Measurements from ENCODE around the gene ITK.
"Not testable (repeated sequence)": the region's sequence is repeated elsewhere in the genome, so short reads cannot be mapped to it uniquely, and the experiment has no call there.

ITK gene

DNA sequence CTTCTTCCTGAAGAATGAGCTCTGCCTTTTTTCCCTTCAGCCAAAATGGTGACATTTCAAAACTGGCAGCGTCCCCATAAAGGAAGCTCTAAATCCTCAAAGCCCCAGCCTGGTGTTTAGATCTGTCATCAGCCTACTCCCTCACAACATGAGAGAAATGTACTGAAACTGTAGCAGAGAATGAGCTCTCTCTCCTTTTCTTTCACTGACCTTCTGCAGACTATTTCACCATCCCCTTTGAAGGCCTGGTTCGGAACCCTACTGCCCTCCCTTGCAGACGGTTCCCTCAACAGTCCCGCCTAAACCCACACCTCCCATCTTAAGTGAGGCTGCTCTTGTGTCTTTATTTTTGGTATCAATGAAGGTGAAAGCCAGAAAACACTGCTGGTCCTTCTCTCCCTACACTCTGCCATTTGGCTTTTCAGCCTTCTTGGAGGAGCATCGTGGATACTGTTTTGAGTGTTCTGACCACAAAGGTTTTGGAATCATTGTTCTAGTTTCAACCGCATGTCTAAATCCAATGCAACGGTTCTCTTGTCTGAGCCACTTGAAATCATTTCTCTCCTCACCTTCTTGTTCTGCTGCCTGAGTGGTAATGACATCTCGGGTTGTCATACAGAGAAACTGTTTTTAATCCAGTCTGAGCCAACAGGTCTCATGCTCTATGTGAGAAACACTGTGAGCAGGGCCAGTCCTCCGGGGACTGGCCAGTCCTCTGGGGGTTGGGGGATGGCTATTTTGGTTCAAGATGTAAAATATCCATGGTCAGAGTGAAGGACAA is 39.0 kb downstream of the ITK start:
- Histone ChIP-seq H3K27me3 (ENCODE audit: control insufficient read depth in 5 of 5, insufficient read depth in 4 of 5, low read length in 5 of 5) (no peaks in the 10 kb centered on the region), H3K36me3 (ENCODE audit: control insufficient read depth in 5 of 5, insufficient read depth in 5 of 5, low read length in 5 of 5) (no peaks in the 10 kb centered on the region), H3K4me1 (ENCODE audit: control insufficient read depth in 5 of 5, insufficient read depth in 5 of 5, low read length in 5 of 5) (peaks cover 0 to 7% (median 0%) of the 10 kb centered on the region in 5 donors), H3K9ac (ENCODE audit: low read length in 5 of 5) (no peak overlapping the region), H3K4me3 (ENCODE audit: low read depth in 1 of 5, low read length in 5 of 5) (no peak overlapping the region), H3K9me3 (ENCODE audit: control insufficient read depth in 5 of 5, low read length in 5 of 5) (no peaks in the 10 kb centered on the region), H3K27ac (ENCODE audit: low read depth, low read length) (no peak overlapping the region)

DNA sequence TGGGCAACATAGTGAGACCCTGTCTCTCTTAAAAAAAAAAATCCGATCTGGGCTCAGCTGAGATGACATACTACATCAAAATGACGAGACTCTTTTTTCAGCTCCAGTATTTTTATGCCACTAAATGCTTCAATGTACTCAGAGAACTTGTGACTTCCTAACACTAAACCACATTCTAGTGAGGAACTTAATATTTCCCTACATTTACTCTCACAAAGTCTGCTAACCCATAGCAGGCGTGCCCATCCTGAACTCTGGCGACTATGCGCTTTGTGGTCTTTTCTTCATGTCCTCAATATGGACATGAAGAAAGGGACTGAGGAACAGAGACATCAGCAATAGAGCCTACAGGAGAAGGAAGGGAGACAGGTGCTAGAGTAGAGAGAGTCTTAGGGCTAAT is 41.3 kb downstream of the ITK start:
- peaks cover 0 to 7% (median 0%) of the 10 kb centered on the region in 5 donors for H3K4me1 ChIP-seq (ENCODE audit: control insufficient read depth in 5 of 5, insufficient read depth in 5 of 5, low read length in 5 of 5)

DNA sequence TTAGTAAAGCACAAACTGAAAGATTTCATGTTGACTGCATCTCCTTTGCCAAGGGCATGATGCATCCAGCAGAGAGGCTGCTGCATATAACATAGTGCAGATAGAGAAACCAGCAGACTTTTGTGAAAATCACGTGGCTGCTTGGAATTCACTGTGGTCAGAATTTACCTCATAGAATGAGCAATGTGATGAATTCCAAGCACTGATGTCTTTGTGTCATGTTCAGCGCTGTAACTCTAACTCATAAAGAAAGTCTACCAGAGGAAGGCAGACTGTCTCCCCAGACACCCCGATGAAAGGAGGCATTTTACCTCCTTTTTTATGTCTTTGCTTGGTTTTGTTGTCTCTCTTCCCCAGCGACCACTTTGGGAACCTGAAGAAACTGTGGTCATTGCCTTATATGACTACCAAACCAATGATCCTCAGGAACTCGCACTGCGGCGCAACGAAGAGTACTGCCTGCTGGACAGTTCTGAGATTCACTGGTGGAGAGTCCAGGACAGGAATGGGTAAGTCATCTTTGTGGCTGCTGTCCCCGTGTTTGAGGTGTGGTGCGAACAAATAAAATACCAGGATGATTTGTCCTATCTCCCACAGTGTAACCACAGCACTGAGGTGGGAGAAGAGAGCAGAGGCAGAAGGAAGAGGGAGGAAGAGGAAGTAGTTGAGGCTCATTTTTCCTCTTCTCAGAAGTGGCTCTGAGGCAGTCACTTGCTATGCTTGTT is 42.0 kb downstream of the ITK start:
- Histone ChIP-seq H3K4me1 (ENCODE audit: control insufficient read depth in 5 of 5, insufficient read depth in 5 of 5, low read length in 5 of 5) (peaks cover 0 to 7% (median 0%) of the 10 kb centered on the region in 5 donors), H3K27ac (ENCODE audit: low read depth, low read length) (no peak overlapping the region), H3K9ac (ENCODE audit: low read length in 5 of 5) (no peak overlapping the region), H3K9me3 (ENCODE audit: control insufficient read depth in 5 of 5, low read length in 5 of 5) (no peaks in the 10 kb centered on the region), H3K27me3 (ENCODE audit: control insufficient read depth in 5 of 5, insufficient read depth in 4 of 5, low read length in 5 of 5) (no peaks in the 10 kb centered on the region), H3K36me3 (ENCODE audit: control insufficient read depth in 5 of 5, insufficient read depth in 5 of 5, low read length in 5 of 5) (no peaks in the 10 kb centered on the region), H3K4me3 (ENCODE audit: low read depth in 1 of 5, low read length in 5 of 5) (no peak overlapping the region)

More for the DNA sequence above, 41.3 kb downstream of the ITK start:
- no peaks in the 10 kb centered on the region for H3K36me3 ChIP-seq (ENCODE audit: control insufficient read depth in 5 of 5, insufficient read depth in 5 of 5, low read length in 5 of 5)
- no peaks in the 10 kb centered on the region for H3K9me3 ChIP-seq (ENCODE audit: control insufficient read depth in 5 of 5, low read length in 5 of 5)
- H3K4me3 ChIP-seq (ENCODE audit: low read depth in 1 of 5, low read length in 5 of 5): no peak overlapping the region
- H3K27ac ChIP-seq (ENCODE audit: low read depth, low read length): no peak overlapping the region
- H3K27me3 ChIP-seq (ENCODE audit: control insufficient read depth in 5 of 5, insufficient read depth in 4 of 5, low read length in 5 of 5): no peaks in the 10 kb centered on the region
- H3K9ac ChIP-seq (ENCODE audit: low read length in 5 of 5): no peak overlapping the region

DNA sequence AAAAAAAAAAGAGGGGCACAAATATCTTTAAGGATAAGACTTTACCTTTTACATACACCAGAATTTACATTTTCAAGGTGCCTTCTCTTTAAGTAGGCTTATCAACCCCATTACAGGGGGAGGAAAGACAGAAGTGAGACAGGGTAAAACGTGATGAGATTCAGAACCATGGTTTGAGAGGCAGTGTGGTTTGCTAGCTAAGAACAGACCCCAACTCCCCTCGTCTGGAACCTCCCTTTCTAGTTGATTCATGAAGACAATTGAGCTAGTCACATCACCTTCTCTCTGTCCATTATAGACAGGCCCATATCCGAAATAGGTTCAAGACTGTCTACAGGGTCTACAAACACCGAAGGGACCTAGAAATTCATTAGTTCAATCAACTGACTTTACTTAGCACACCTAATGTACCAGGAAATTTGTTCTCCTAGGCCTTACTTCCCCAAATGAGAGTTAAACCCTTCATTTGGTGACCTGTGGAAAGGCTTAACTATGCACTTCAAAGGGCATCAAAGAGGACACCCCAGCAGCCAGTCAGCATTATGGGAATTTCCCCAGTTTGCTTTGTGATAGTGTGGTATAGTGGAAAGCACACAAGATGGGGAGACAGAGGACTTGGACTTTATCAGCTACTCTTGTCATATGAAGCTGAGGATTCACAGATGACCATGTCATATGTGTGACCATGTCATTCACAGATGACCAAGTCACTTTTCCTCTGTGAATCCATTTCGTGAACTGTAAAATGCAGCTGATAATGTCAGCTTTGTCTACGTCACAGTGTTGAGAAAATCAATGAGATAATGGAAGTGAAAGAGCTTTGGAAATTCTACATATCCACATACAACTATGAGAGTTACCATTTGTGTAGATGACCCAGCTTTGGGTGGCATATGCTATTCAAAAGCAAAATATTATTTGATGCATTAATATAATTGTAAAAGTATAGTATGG is 45.1 kb downstream of the ITK start:
- H3K4me1 ChIP-seq (ENCODE audit: control insufficient read depth in 5 of 5, insufficient read depth in 5 of 5, low read length in 5 of 5): no peaks in the 10 kb centered on the region
- H3K27ac ChIP-seq (ENCODE audit: low read depth, low read length): no peak overlapping the region
- H3K27me3 ChIP-seq (ENCODE audit: control insufficient read depth in 5 of 5, insufficient read depth in 4 of 5, low read length in 5 of 5): no peaks in the 10 kb centered on the region
- no peak overlapping the region for H3K9ac ChIP-seq (ENCODE audit: low read length in 5 of 5)
- H3K36me3 ChIP-seq (ENCODE audit: control insufficient read depth in 5 of 5, insufficient read depth in 5 of 5, low read length in 5 of 5): no peaks in the 10 kb centered on the region
- no peak overlapping the region for H3K4me3 ChIP-seq (ENCODE audit: low read depth in 1 of 5, low read length in 5 of 5)
- H3K9me3 ChIP-seq (ENCODE audit: control insufficient read depth in 5 of 5, low read length in 5 of 5): no peaks in the 10 kb centered on the region

DNA sequence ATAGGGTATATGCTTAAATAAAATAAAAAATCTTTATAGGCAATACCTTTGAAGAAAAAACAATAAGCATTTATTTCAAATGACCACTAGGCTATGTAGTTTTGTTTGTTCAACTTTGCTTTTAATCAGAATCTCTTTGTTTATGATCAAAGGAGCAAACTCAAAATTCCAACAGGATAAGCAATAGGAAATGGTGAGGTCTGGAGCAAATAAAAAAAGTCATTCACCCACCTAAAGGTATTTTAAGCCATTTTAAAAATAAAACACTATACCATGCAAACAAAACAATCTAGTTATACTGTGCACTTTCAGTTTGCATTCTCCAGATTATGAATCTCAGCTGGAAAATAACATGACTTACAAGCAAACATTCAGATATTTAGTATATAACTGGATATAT is 50.0 kb downstream of the ITK start:
- Histone ChIP-seq H3K27me3 (ENCODE audit: control insufficient read depth in 5 of 5, insufficient read depth in 4 of 5, low read length in 5 of 5) (no peaks in the 10 kb centered on the region), H3K4me3 (ENCODE audit: low read depth in 1 of 5, low read length in 5 of 5) (no peak overlapping the region), H3K9ac (ENCODE audit: low read length in 5 of 5) (no peak overlapping the region), H3K9me3 (ENCODE audit: control insufficient read depth in 5 of 5, low read length in 5 of 5) (no peaks in the 10 kb centered on the region), H3K36me3 (ENCODE audit: control insufficient read depth in 5 of 5, insufficient read depth in 5 of 5, low read length in 5 of 5) (no peaks in the 10 kb centered on the region), H3K4me1 (ENCODE audit: control insufficient read depth in 5 of 5, insufficient read depth in 5 of 5, low read length in 5 of 5) (no peaks in the 10 kb centered on the region), H3K27ac (ENCODE audit: low read depth, low read length) (no peak overlapping the region)

DNA sequence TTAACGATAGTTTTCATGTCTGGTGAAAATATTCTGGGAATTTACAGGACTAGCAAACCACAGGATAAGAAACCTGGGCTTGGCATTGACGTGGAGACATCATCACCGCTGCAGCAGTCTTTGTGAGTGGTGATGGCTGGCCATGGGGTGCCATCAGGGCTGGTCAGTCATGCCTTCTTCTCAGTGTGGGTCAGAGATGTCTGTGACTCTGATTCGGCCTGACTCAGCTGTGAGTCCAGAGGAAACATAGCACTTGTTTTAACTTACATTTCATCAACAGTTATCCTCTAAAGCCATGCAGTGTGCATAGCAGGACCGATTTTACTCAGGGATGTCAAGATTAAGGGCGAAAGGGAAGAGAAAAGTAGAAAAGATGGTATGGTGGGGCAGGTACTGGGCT is 52.1 kb downstream of the ITK start:
- Histone ChIP-seq H3K9ac (ENCODE audit: low read length in 5 of 5) (no peak overlapping the region), H3K27me3 (ENCODE audit: control insufficient read depth in 5 of 5, insufficient read depth in 4 of 5, low read length in 5 of 5) (no peaks in the 10 kb centered on the region), H3K36me3 (ENCODE audit: control insufficient read depth in 5 of 5, insufficient read depth in 5 of 5, low read length in 5 of 5) (no peaks in the 10 kb centered on the region), H3K4me3 (ENCODE audit: low read depth in 1 of 5, low read length in 5 of 5) (no peak overlapping the region), H3K9me3 (ENCODE audit: control insufficient read depth in 5 of 5, low read length in 5 of 5) (no peaks in the 10 kb centered on the region), H3K4me1 (ENCODE audit: control insufficient read depth in 5 of 5, insufficient read depth in 5 of 5, low read length in 5 of 5) (no peaks in the 10 kb centered on the region), H3K27ac (ENCODE audit: low read depth, low read length) (no peak overlapping the region)

DNA sequence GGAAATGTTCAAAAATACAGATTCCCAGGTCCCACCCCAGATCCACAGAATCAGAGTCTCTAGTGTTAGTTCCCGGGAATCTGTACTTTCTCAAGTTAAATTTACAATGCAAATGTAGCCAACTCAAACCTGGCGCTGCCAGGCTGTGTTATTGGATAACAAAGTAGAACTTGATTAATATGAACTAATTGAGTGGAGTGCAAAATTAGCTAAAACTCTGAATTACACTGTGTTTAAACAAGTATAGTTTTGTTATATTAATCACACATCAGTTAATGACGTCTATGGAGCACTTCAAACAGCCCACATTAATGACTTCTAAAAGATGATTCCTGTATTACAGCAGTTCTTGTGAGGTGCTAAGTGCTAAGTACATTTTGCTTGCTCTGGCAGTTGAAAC is 52.9 kb downstream of the ITK start:
- Histone ChIP-seq H3K27me3 (ENCODE audit: control insufficient read depth in 5 of 5, insufficient read depth in 4 of 5, low read length in 5 of 5) (no peaks in the 10 kb centered on the region), H3K4me1 (ENCODE audit: control insufficient read depth in 5 of 5, insufficient read depth in 5 of 5, low read length in 5 of 5) (no peaks in the 10 kb centered on the region)

DNA sequence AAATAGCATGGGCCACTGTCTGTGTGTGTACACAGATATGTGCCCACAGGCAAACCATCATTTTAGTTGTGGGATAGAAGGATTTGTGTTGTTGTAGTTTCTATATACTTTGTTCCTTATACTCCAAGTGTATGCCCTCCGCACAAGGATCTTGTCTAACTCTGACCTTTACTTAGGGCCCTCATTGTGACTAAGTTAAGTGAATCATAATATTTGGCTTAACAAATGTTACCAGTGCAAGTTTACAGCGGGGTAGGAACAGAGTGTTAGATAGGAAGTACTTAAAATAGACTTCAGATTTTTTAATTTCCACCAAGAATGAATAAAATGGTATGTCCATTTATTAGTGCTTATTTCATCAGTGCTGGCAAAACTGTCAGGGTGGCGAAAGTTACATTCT is 55.8 kb downstream of the ITK start:
- Histone ChIP-seq H3K9ac (ENCODE audit: low read length in 5 of 5) (no peak overlapping the region), H3K9me3 (ENCODE audit: control insufficient read depth in 5 of 5, low read length in 5 of 5) (no peaks in the 10 kb centered on the region), H3K36me3 (ENCODE audit: control insufficient read depth in 5 of 5, insufficient read depth in 5 of 5, low read length in 5 of 5) (no peaks in the 10 kb centered on the region), H3K27ac (ENCODE audit: low read depth, low read length) (no peak overlapping the region), H3K4me1 (ENCODE audit: control insufficient read depth in 5 of 5, insufficient read depth in 5 of 5, low read length in 5 of 5) (no peaks in the 10 kb centered on the region), H3K27me3 (ENCODE audit: control insufficient read depth in 5 of 5, insufficient read depth in 4 of 5, low read length in 5 of 5) (no peaks in the 10 kb centered on the region), H3K4me3 (ENCODE audit: low read depth in 1 of 5, low read length in 5 of 5) (no peak overlapping the region)

More for the DNA sequence above, 52.9 kb downstream of the ITK start:
- H3K27ac ChIP-seq (ENCODE audit: low read depth, low read length): no peak overlapping the region
- no peak overlapping the region for H3K4me3 ChIP-seq (ENCODE audit: low read depth in 1 of 5, low read length in 5 of 5)
- no peaks in the 10 kb centered on the region for H3K9me3 ChIP-seq (ENCODE audit: control insufficient read depth in 5 of 5, low read length in 5 of 5)
- H3K36me3 ChIP-seq (ENCODE audit: control insufficient read depth in 5 of 5, insufficient read depth in 5 of 5, low read length in 5 of 5): no peaks in the 10 kb centered on the region
- H3K9ac ChIP-seq (ENCODE audit: low read length in 5 of 5): no peak overlapping the region

DNA sequence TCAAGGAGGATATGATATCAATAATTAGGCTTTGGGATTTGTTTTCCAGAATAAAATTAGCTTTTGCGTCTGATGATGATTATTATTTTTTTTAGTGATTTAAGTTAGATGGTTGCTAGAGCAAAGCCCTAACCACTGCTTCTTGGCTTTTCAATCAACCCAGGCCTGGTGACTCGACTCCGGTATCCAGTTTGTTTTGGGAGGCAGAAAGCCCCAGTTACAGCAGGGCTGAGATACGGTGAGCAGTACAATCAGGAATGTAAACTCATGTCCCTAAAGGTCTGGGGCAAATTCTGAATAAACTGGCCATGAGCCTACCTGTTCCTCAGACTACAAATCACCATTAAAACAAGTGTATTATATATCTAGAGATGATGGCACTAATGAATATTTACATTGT is 60.8 kb downstream of the ITK start:
- Histone ChIP-seq H3K9ac (ENCODE audit: low read length in 5 of 5) (no peak overlapping the region), H3K4me3 (ENCODE audit: low read depth in 1 of 5, low read length in 5 of 5) (no peak overlapping the region), H3K4me1 (ENCODE audit: control insufficient read depth in 5 of 5, insufficient read depth in 5 of 5, low read length in 5 of 5) (no peaks in the 10 kb centered on the region), H3K27ac (ENCODE audit: low read depth, low read length) (no peak overlapping the region), H3K27me3 (ENCODE audit: control insufficient read depth in 5 of 5, insufficient read depth in 4 of 5, low read length in 5 of 5) (no peaks in the 10 kb centered on the region), H3K9me3 (ENCODE audit: control insufficient read depth in 5 of 5, low read length in 5 of 5) (no peaks in the 10 kb centered on the region), H3K36me3 (ENCODE audit: control insufficient read depth in 5 of 5, insufficient read depth in 5 of 5, low read length in 5 of 5) (no peaks in the 10 kb centered on the region)

DNA sequence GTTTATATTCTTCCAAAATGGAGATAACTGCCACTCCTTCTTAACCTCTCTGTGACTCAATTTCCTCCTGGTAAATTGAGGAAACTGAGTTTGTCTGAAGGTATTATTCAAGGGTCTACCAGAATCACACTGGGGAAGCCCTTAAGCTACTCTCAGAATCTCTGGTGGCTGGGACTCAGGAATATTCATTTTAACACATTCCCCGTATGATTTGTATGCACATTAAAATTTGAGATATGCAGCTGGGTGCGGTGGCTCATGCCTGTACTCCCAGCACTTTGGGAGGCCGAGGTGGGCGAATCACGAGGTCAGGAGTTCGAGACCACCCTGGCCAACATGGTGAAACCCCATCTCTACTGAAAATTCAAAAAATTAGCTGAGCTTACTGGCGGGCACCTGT is 64.1 kb downstream of the ITK start:
- not testable (repeated sequence) for H3K9me3 ChIP-seq (ENCODE audit: control insufficient read depth in 5 of 5, low read length in 5 of 5); H3K9ac ChIP-seq (ENCODE audit: low read length in 5 of 5); H3K4me1 ChIP-seq (ENCODE audit: control insufficient read depth in 5 of 5, insufficient read depth in 5 of 5, low read length in 5 of 5); H3K27me3 ChIP-seq (ENCODE audit: control insufficient read depth in 5 of 5, insufficient read depth in 4 of 5, low read length in 5 of 5); H3K4me3 ChIP-seq (ENCODE audit: low read depth in 1 of 5, low read length in 5 of 5); H3K27ac ChIP-seq (ENCODE audit: low read depth, low read length); H3K36me3 ChIP-seq (ENCODE audit: control insufficient read depth in 5 of 5, insufficient read depth in 5 of 5, low read length in 5 of 5)

Measured in subcutaneous abdominal adipose tissue (tissue), 5 donors.